GM12878 (cell line): ENCODE data around the gene FAIM. TPM values are rescaled to one million over a fixed set of nuclear protein-coding genes. Genes with fewer than 3 reads are reported as not detected.
A peak's percentile ranks its signal among the peaks of the same experiment; 100 is the strongest.

Source experiments
- ATAC-seq: fragments of 200-7000 bp; cut with Tn5 transposase; 3 replicates; pipeline ENCODE4 v1.9.1; 2020; ENCODE audit warnings: mild to moderate bottlenecking, moderate library complexity
- BruUV-seq: library from RNA; stranded (reverse); fragments of 400-500 nt; replicated peaks from 2 replicates; lab custom pipeline; 2021; lab: Mats Ljungman, UMichigan
- CTCF ChIA-PET: fragments of 300-600 bp; sonication (Branson Sonifier 250); formaldehyde crosslinking; extraction: SDS; loops from one replicate; lab custom pipeline; 2021; ENCODE audit warnings: inconsistent platforms; lab: Yijun Ruan, JAX
- POLR2A ChIA-PET: fragments of 350-600 bp; formaldehyde crosslinking; extraction: SDS; loops from one replicate; lab custom pipeline; 2021; ENCODE audit warnings: inconsistent platforms; lab: Charles Lee
- RAD21 ChIA-PET: fragments of 300-600 bp; sonication (Branson Sonifier 250); formaldehyde crosslinking; loops from one replicate; lab custom pipeline; 2023; ENCODE audit warnings: antibody characterized with exemption; ENCODE audit not compliant: unreplicated experiment; lab: Charles Lee
- SMC1A ChIA-PET: fragments of 300-600 bp; sonication (Branson Sonifier 250); formaldehyde crosslinking; loops from one replicate; lab custom pipeline; 2023; ENCODE audit not compliant: unreplicated experiment, uncharacterized antibody; lab: Charles Lee
- DNase-seq: peaks from one replicate; pipeline ENCODE4 v3.0.0-alpha.2; 2011; ENCODE audit warnings: low read depth, low spot score
- FAIRE-seq: peaks from 3 replicates; lab custom pipeline; 2011; peaks lifted over from hg19 to GRCh38; lab: Jason Lieb, UNC
- H2AFZ ChIP-seq: 2 replicates; pipeline ENCODE4 v1.6.0; 2011; ENCODE audit warnings: low read depth, low read length, control low read depth; ENCODE audit not compliant: control insufficient read depth
- H3K27ac ChIP-seq: 2 replicates; pipeline ENCODE4 v1.5.1; 2011; ENCODE audit warnings: control low read depth; ENCODE audit not compliant: control insufficient read depth, insufficient read depth
- H3K27me3 ChIP-seq, 2 experiments: replicated peaks in 1 of 2; 2 replicates each; pipeline versions ENCODE4 v1.6.0 to v1.6.1; 2011; ENCODE audit warnings: low read length in 1 of 2; ENCODE audit not compliant: control insufficient read depth in 2 of 2, insufficient read depth in 2 of 2
- H3K36me3 ChIP-seq, 2 experiments: 2 replicates each; pipeline ENCODE4 v1.5.1; 2011; ENCODE audit warnings: low read length in 1 of 2; ENCODE audit not compliant: control insufficient read depth in 2 of 2, insufficient read depth in 2 of 2
- H3K4me1 ChIP-seq: 2 replicates; pipeline ENCODE4 v1.6.1; 2011; ENCODE audit warnings: mild to moderate bottlenecking, low read length, moderate library complexity, mixed read lengths; ENCODE audit not compliant: control insufficient read depth, insufficient read depth
- H3K4me2 ChIP-seq: 2 replicates; pipeline ENCODE4 v1.6.0; 2011; ENCODE audit warnings: control low read depth; ENCODE audit not compliant: control insufficient read depth, insufficient read depth
- H3K4me3 ChIP-seq: fragments of 200-600 bp; sonication (generic); 2 replicates; pipeline ENCODE4 v1.5.1; 2016
- H3K79me2 ChIP-seq: 2 replicates; pipeline ENCODE4 v1.6.0; 2011; ENCODE audit warnings: low read length; ENCODE audit not compliant: control insufficient read depth, insufficient read depth
- H3K9ac ChIP-seq: 2 replicates; pipeline ENCODE4 v1.8.0; 2011; ENCODE audit warnings: low read length, control low read depth, mixed read lengths; ENCODE audit not compliant: control insufficient read depth, insufficient read depth
- H3K9me3 ChIP-seq: replicated peaks from 3 replicates; pipeline ENCODE4 v1.5.1; 2011; ENCODE audit warnings: mild to moderate bottlenecking, low read length; ENCODE audit not compliant: control insufficient read depth, insufficient read depth
- H4K20me1 ChIP-seq: 2 replicates; pipeline ENCODE4 v1.6.0; 2011; ENCODE audit not compliant: control insufficient read depth, insufficient read depth
- CBFB ChIP-seq: IDR thresholded peaks from 2 replicates; pipeline ENCODE4 v1.6.1; 2016; ENCODE audit warnings: antibody characterized with exemption, low read depth
- CBX5 ChIP-seq: sonication (generic); IDR thresholded peaks from 2 replicates; pipeline ENCODE4 v1.6.1; 2016; ENCODE audit warnings: low read depth, moderate library complexity, mild to moderate bottlenecking, inconsistent platforms
- HDAC2 ChIP-seq: fragments of 200-600 bp; sonication (generic); IDR thresholded peaks from 2 replicates; pipeline ENCODE4 v1.6.1; 2017
- POLR2AphosphoS5 ChIP-seq: IDR thresholded peaks from 2 replicates; pipeline ENCODE4 v1.6.1; 2011; ENCODE audit warnings: mild to moderate bottlenecking, low read length, inconsistent platforms
- SMAD5 ChIP-seq: IDR thresholded peaks from 2 replicates; pipeline ENCODE4 v1.6.1; 2016; ENCODE audit warnings: antibody characterized with exemption, low read depth
- ZNF384 ChIP-seq: IDR thresholded peaks from 2 replicates; pipeline ENCODE4 v1.6.1; 2012; ENCODE audit warnings: low read depth, mild to moderate bottlenecking, low read length, improper control_type of control experiment, borderline replicate concordance
- in situ Hi-C: fragments of 300-500 bp; cut with MboI; formaldehyde crosslinking; loops from 9 replicates; pipeline ENCODE4 v1.14.3; 2018; ENCODE audit warnings: mixed read lengths
- intact Hi-C: fragments of 100-400 bp; cut with micrococcal nuclease; formaldehyde crosslinking; loops from one replicate; pipeline ENCODE4 v1.14.2; 2022; ENCODE audit not compliant: unreplicated experiment
- polyA plus RNA-seq, 11 experiments: library from polyadenylated mRNA; depleted of rRNA in 4 of 11; unstranded in 6 of 11; stranded (reverse) in 5 of 11; fragments of >200 nt; fragmentation: Nextera tagmentation in 4 of 11; fragmentation: Illumina TruSeq in 1 of 11; extraction: Ambion mirVana in 4 of 11; extraction: Trizol in 1 of 11; gene quantifications; 1 replicate in 1 of 11; 2 replicates in 10 of 11; pipeline versions ENCODE4 v1.2.1 to v1.2.3, GENCODE V29; 2011 to 2016; ENCODE audit warnings: inconsistent platforms in 2 of 11, missing spikeins in 2 of 11, low read depth in 1 of 11
- total RNA-seq, 4 experiments: library from RNA; depleted of rRNA in 3 of 4; stranded (reverse); fragments of >200 nt in 3 of 4; fragmentation: Illumina TruSeq in 1 of 4; extraction: Trizol in 1 of 4; gene quantifications; 2 replicates each; pipeline versions ENCODE4 v1.2.1 to v1.2.3, GENCODE V29; 2013 to 2021
- TF ChIP-seq, protein P1 (sequence below): IDR thresholded peaks from 2 replicates; pipeline ENCODE4 v1.6.1; 2011; ENCODE audit warnings: low read depth, mild to moderate bottlenecking, low read length, moderate library complexity, borderline replicate concordance; ENCODE audit errors: extremely low read depth
- TF ChIP-seq, protein P2 (sequence below): fragments of 450-650 bp; IDR thresholded peaks from 2 replicates; pipeline ENCODE4 v1.6.1; 2017; ENCODE audit warnings: low read depth, mild to moderate bottlenecking, moderate library complexity

Gene FAIM
- total and polyA plus RNA-seq, 10 of the 15 experiments (the other 5 are each of a cell fraction or from before 2014, with no cell fraction given) = 9.3 to 34.0 (median 23.5) TPM

DNA sequence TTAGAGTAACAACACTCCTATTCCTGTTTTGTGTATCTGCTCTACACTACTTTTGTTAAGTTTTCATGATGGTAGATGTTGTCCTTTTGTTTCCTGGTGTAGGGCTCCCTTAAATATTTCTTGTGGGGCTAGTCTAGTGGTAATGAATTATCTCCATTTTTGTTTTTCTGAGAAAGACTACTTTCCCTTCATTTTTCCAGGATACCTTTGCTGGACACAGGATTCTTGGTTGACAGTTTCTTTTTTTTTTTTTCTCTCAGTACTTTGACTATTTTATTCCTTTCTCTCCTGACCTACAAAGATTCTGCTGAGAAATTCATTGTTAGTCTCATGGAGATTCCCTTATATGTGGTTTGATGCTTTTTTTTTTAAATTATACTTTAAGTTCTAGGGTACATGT lies 37.9 kb downstream of the FAIM start:
- Histone ChIP-seq H3K27ac (no peak overlapping the region), H3K79me2 (no peaks in the 10 kb centered on the region), H2AFZ (no peak overlapping the region), H4K20me1 (no peaks in the 10 kb centered on the region), H3K27me3 (no peaks in the 10 kb centered on the region), H3K9ac (no peak overlapping the region)
- FAIRE-seq = no peak
- in situ Hi-C loops (no loop called here), intact Hi-C loops (no loop called here)
- ChIA-PET POLR2A (interaction anchor here (0.7 kb wide), 1 partner anchor 40 kb away, joined by 3 read pairs; no protein-coding TSS in a partner anchor), SMC1A (no interaction called here), RAD21 (no interaction called here)
- DNase-seq = no peak
- BruUV-seq = no TSS peak
- no peak for ATAC-seq
- TF ChIP-seq SMAD5 (no peak), POLR2AphosphoS5 (no peak), CBX5 (0 out of 2 replicates have a peak, but pooled peaks have one; percentile 29), CBFB (no peak), ZNF384 (peak; percentile 40; the same call in 1 of the 2 replicates), HDAC2 (no peak)
- TF ChIP-seq, protein P1, sequence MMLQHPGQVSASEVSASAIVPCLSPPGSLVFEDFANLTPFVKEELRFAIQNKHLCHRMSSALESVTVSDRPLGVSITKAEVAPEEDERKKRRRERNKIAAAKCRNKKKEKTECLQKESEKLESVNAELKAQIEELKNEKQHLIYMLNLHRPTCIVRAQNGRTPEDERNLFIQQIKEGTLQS = no peak
- TF ChIP-seq, protein P2, sequence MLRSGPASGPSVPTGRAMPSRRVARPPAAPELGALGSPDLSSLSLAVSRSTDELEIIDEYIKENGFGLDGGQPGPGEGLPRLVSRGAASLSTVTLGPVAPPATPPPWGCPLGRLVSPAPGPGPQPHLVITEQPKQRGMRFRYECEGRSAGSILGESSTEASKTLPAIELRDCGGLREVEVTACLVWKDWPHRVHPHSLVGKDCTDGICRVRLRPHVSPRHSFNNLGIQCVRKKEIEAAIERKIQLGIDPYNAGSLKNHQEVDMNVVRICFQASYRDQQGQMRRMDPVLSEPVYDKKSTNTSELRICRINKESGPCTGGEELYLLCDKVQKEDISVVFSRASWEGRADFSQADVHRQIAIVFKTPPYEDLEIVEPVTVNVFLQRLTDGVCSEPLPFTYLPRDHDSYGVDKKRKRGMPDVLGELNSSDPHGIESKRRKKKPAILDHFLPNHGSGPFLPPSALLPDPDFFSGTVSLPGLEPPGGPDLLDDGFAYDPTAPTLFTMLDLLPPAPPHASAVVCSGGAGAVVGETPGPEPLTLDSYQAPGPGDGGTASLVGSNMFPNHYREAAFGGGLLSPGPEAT = no peak
- TF ChIP-seq, all 136 proteins: peak for 2
- Histone ChIP-seq H3K4me2 (no peak overlapping the region), H3K4me3 (no peak overlapping the region), H3K9me3 (peaks cover 8% of the 10 kb centered on the region), H3K4me1 (no peaks in the 10 kb centered on the region), H3K36me3 (peaks cover 0 to 3% of the 10 kb centered on the region in 2 experiments; a peak in 3 of 4 replicates)
- CTCF ChIA-PET = interaction anchor here (1.2 kb wide), 1 partner anchor 277 kb away, joined by 3 read pairs; no protein-coding TSS in a partner anchor
